Liver (tissue), 9 donors: ENCODE results near the gene APBA2. TPM values are rescaled to one million over a fixed set of nuclear protein-coding genes. Genes with fewer than 3 reads are reported as not detected.

Experiments
- DNase-seq: peaks from one replicate; pipeline ENCODE4 v3.0.0-alpha.2; 2017; ENCODE audit warnings: low spot score
- H3K27ac ChIP-seq, 2 donors: one replicate each; pipeline ENCODE4 v1.7.0; 2013; ENCODE audit warnings: inconsistent platforms in 2 of 2, low read length in 2 of 2, control low read depth in 1 of 2, low read depth in 1 of 2, mild to moderate bottlenecking in 1 of 2
- H3K27me3 ChIP-seq, 4 donors: one replicate each; pipeline versions ENCODE4 v1.6.1 to v1.7.0; 2013; ENCODE audit warnings: low read length in 3 of 4, inconsistent platforms in 1 of 4, mild to moderate bottlenecking in 1 of 4, moderate library complexity in 1 of 4; ENCODE audit not compliant: control insufficient read depth in 4 of 4, insufficient read depth in 4 of 4
- H3K36me3 ChIP-seq, 4 donors: one replicate each; pipeline versions ENCODE4 v1.6.1 to v1.7.0; 2013; ENCODE audit warnings: low read length in 3 of 4, mild to moderate bottlenecking in 3 of 4, low read depth in 1 of 4, moderate library complexity in 1 of 4; ENCODE audit not compliant: control insufficient read depth in 4 of 4, insufficient read depth in 3 of 4
- H3K4me1 ChIP-seq, 4 donors: one replicate each; pipeline versions ENCODE4 v1.6.1 to v1.7.0; 2013; ENCODE audit warnings: low read length in 3 of 4, mild to moderate bottlenecking in 3 of 4, moderate library complexity in 1 of 4; ENCODE audit not compliant: control insufficient read depth in 4 of 4, insufficient read depth in 4 of 4
- H3K4me3 ChIP-seq, 3 donors: one replicate each; pipeline versions ENCODE4 v1.6.1 to v1.7.0; 2013; ENCODE audit warnings: low read length in 3 of 3, control low read depth in 1 of 3, low read depth in 1 of 3, mild to moderate bottlenecking in 1 of 3
- H3K9ac ChIP-seq, 2 donors: one replicate each; pipeline ENCODE4 v1.7.0; 2013; ENCODE audit warnings: low read length in 2 of 2, mild to moderate bottlenecking in 2 of 2, moderate library complexity in 2 of 2, control low read depth in 1 of 2, low read depth in 1 of 2
- H3K9me3 ChIP-seq, 4 donors: one replicate each; pipeline versions ENCODE4 v1.6.1 to v1.7.0; 2013; ENCODE audit warnings: low read length in 3 of 4; ENCODE audit not compliant: control insufficient read depth in 4 of 4
- ATF3 ChIP-seq: IDR thresholded peaks from 2 replicates; pipeline ENCODE4 v1.6.1; 2016; ENCODE audit warnings: antibody characterized with exemption
- EGR1 ChIP-seq, 2 donors: IDR thresholded peaks; 2 replicates each; pipeline ENCODE4 v1.6.1; 2016 to 2018; ENCODE audit warnings: antibody characterized with exemption in 2 of 2, low read depth in 2 of 2
- FOXA2 ChIP-seq: IDR thresholded peaks from 2 replicates; pipeline ENCODE4 v1.6.1; 2016; ENCODE audit warnings: antibody characterized with exemption
- GABPA ChIP-seq, 2 donors: IDR thresholded peaks in 1 of 2; conservative IDR thresholded peaks in 1 of 2; 2 replicates each; pipeline ENCODE4 v1.6.1; 2016; ENCODE audit warnings: antibody characterized with exemption in 2 of 2, mild to moderate bottlenecking in 1 of 2, moderate library complexity in 1 of 2
- HNF4G ChIP-seq: IDR thresholded peaks from 2 replicates; pipeline ENCODE4 v1.6.1; 2016; ENCODE audit warnings: antibody characterized with exemption
- JUND ChIP-seq, 2 donors: IDR thresholded peaks; 2 replicates each; pipeline ENCODE4 v1.6.1; 2016; ENCODE audit warnings: antibody characterized with exemption in 2 of 2
- MAX ChIP-seq: IDR thresholded peaks from 2 replicates; pipeline ENCODE4 v1.6.1; 2016; ENCODE audit warnings: antibody characterized with exemption
- NR2F2 ChIP-seq: IDR thresholded peaks from 2 replicates; pipeline ENCODE4 v1.6.1; 2016; ENCODE audit warnings: antibody characterized with exemption
- RAD21 ChIP-seq, 2 donors: IDR thresholded peaks; 2 replicates each; pipeline ENCODE4 v1.6.1; 2016; ENCODE audit warnings: antibody characterized with exemption in 2 of 2, mild to moderate bottlenecking in 2 of 2
- RXRA ChIP-seq, 2 donors: IDR thresholded peaks; 2 replicates each; pipeline ENCODE4 v1.6.1; 2017 to 2018; ENCODE audit warnings: antibody characterized with exemption in 2 of 2, mild to moderate bottlenecking in 1 of 2
- SP1 ChIP-seq: IDR thresholded peaks from 2 replicates; pipeline ENCODE4 v1.6.1; 2018; ENCODE audit warnings: antibody characterized with exemption, mild to moderate bottlenecking
- TAF1 ChIP-seq: conservative IDR thresholded peaks from 2 replicates; pipeline ENCODE4 v1.6.1; 2016; ENCODE audit warnings: antibody characterized with exemption, mild to moderate bottlenecking
- YY1 ChIP-seq: IDR thresholded peaks from 2 replicates; pipeline ENCODE4 v1.6.1; 2016; ENCODE audit warnings: antibody characterized with exemption, mild to moderate bottlenecking
- ZBTB33 ChIP-seq: IDR thresholded peaks from 2 replicates; pipeline ENCODE4 v1.6.1; 2016; ENCODE audit warnings: antibody characterized with exemption
- WGBS: extraction: QIAGEN DNeasy Blood & Tissue Kit; methylation state at CpG from one replicate; pipeline ENCODE4 v1.1.7; 2013; 5-methylcytosine and 5-hydroxymethylcytosine counted together
- polyA plus RNA-seq, 2 donors: library from polyadenylated mRNA; stranded (reverse) in 1 of 2; unstranded in 1 of 2; fragments of 200-250 nt in 1 of 2; fragments of >200 nt in 1 of 2; fragmentation: Nextera tagmentation in 1 of 2; extraction: Ambion mirVana in 1 of 2; gene quantifications; one replicate each; pipeline versions ENCODE4 v1.2.1 to v1.2.3, GENCODE V29; 2013 to 2015
- total RNA-seq, 2 donors: library from RNA; depleted of rRNA; stranded (reverse); fragments of >200 nt; gene quantifications; one replicate each; pipeline ENCODE4 v1.2.3, GENCODE V29; 2014
- donor health status: healthy.
- donor health status: healthy.
- donor health status: healthy.
- donor health status: healthy.
- donor health status: healthy.

The APBA2 gene
- total and polyA plus RNA-seq, 4 donors: 0.38 to 2.9 (median 1.7) TPM

GRCh38 chr15:29143293-29143692 lies 257.5 kb downstream of the APBA2 start:
- 92% methylated on average over 5 of the region's 5 CpGs for WGBS
- no peak for TF ChIP-seq YY1
- peaks cover 0 to 10% (median 4%) of the 10 kb centered on the region in 4 donors for H3K4me1 ChIP-seq
- H3K9ac ChIP-seq: no peak overlapping the region
- H3K4me3 ChIP-seq: no peak overlapping the region
- H3K27ac ChIP-seq: no peak overlapping the region
- DNase-seq: no peak
- H3K36me3 ChIP-seq: no peaks in the 10 kb centered on the region
- H3K9me3 ChIP-seq: no peaks in the 10 kb centered on the region
- peaks cover 0 to 4% (median 2%) of the 10 kb centered on the region in 4 donors for H3K27me3 ChIP-seq

- no peaks in the 10 kb centered on the region for H3K9me3 ChIP-seq
- no peak overlapping the region for H3K4me3 ChIP-seq
- DNase-seq: no peak
- peaks cover 0 to 10% (median 4%) of the 10 kb centered on the region in 4 donors for H3K4me1 ChIP-seq
- peaks cover 0 to 2% (median under 1%) of the 10 kb centered on the region in 4 donors for H3K27me3 ChIP-seq
- H3K9ac ChIP-seq: no peak overlapping the region
- H3K27ac ChIP-seq: no peak overlapping the region
- 86% methylated on average over 10 of the region's 10 CpGs for WGBS
- no peaks in the 10 kb centered on the region for H3K36me3 ChIP-seq
- TF ChIP-seq RAD21 (IDR thresholded peaks at IDR 0.05) (no peak), GABPA (IDR thresholded peaks at IDR 0.05 in 1 of 2, conservative IDR thresholded peaks at IDR 0.05 in 1 of 2) (no peak), NR2F2 (no peak)
Observed at GRCh38 chr15:29143909-29144635, 258.3 kb downstream of the APBA2 start.

GRCh38 chr15:29149738-29150075 lies 263.9 kb downstream of the APBA2 start:
- Histone ChIP-seq H3K4me1 (no peaks in the 10 kb centered on the region), H3K27ac (no peak overlapping the region), H3K4me3 (no peak overlapping the region), H3K27me3 (no peaks in the 10 kb centered on the region), H3K9ac (no peak overlapping the region), H3K9me3 (peaks cover 0 to 6% (median 2%) of the 10 kb centered on the region in 4 donors), H3K36me3 (no peaks in the 10 kb centered on the region)
- WGBS: 89% methylated on average over 18 of the region's 18 CpGs
- TF ChIP-seq NR2F2: no peak
- no peak for TF ChIP-seq JUND (IDR thresholded peaks at IDR 0.05)
- TF ChIP-seq RAD21 (IDR thresholded peaks at IDR 0.05): no peak
- no peak for TF ChIP-seq ZBTB33
- TF ChIP-seq HNF4G: no peak
- no peak for TF ChIP-seq MAX
- no peak for DNase-seq

- Histone ChIP-seq H3K4me3 (no peak overlapping the region), H3K27ac (no peak overlapping the region), H3K9me3 (peaks cover 0 to 6% (median 2%) of the 10 kb centered on the region in 4 donors), H3K36me3 (no peaks in the 10 kb centered on the region), H3K4me1 (no peaks in the 10 kb centered on the region), H3K9ac (no peak overlapping the region), H3K27me3 (no peaks in the 10 kb centered on the region)
- TF ChIP-seq MAX (no peak), ATF3 (no peak), ZBTB33 (no peak), FOXA2 (no peak), EGR1 (IDR thresholded peaks at IDR 0.05; ENCODE audit: low read depth in 2 of 2) (no peak), NR2F2 (no peak), YY1 (no peak), JUND (IDR thresholded peaks at IDR 0.05) (no peak), SP1 (no peak), RXRA (IDR thresholded peaks at IDR 0.05) (no peak), TAF1 (no peak), HNF4G (no peak)
- 82% methylated on average over 15 of the region's 15 CpGs for WGBS
- DNase-seq: no peak
Observed at GRCh38 chr15:29150515-29151483, 265.0 kb downstream of the APBA2 start.
